ENCODE results near the gene AURKAIP1. TPM values are rescaled to one million over a fixed set of nuclear protein-coding genes. Genes with fewer than 3 reads are reported as not detected.

Gene AURKAIP1
- total RNA-seq, 6 experiments from 2014 or later: 178 to 206 (median 196) TPM

DNA sequence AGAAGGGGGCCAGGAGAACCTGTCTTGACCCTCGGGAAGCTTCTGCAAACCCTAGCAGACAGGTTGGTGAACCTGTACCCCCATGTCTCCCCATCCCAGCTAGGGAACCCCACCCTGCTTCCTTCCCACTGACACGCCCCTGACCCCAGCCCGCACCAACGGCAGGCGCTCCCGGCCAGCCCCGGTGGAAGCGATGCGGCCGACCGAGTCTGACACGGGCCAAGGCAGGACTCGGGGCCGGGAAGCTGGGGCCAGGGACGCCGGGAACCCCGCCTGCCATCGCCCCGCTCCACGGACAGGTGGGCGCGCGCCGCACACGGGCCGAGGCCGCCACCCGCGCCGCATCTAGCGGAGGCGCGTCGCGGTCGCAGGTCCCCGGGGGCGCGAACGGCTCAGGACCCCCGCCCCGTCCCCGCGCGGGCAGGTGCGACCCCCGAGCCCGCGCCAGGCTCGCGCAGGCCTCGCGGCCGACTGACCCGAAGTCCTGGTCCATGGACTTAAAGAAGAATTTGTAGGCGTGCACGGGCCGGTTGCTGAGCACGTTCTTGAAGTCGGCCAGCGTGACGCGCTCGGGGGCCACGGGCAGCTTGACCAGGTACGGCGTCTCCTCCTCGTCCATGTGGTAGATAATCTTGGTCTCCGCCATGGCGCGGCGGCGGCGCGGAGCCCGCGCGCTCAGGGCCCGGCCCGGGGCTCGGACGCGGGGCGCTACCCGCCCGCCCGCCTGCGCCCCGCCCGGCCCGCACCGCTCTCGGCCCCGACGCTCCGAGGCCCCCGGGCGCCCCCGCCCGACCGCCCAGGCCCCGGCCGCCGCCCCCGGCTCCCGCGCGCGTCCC lies 26.4 kb downstream of the AURKAIP1 start:
- Mint-ChIP-seq H3K36me3 (ENCODE audit: low read depth) (peaks cover 10% of the 10 kb centered on the region), H3K27ac (peak overlapping the region; percentile 89), H3K4me1 (ENCODE audit: low read depth) (peaks cover 41% of the 10 kb centered on the region), H3K9me3 (no peaks in the 10 kb centered on the region), H3K4me3 (peak overlapping the region; percentile 91), H3K27me3 (ENCODE audit: insufficient read depth) (peaks cover 14% of the 10 kb centered on the region)
- TF ChIP-seq, protein P1, sequence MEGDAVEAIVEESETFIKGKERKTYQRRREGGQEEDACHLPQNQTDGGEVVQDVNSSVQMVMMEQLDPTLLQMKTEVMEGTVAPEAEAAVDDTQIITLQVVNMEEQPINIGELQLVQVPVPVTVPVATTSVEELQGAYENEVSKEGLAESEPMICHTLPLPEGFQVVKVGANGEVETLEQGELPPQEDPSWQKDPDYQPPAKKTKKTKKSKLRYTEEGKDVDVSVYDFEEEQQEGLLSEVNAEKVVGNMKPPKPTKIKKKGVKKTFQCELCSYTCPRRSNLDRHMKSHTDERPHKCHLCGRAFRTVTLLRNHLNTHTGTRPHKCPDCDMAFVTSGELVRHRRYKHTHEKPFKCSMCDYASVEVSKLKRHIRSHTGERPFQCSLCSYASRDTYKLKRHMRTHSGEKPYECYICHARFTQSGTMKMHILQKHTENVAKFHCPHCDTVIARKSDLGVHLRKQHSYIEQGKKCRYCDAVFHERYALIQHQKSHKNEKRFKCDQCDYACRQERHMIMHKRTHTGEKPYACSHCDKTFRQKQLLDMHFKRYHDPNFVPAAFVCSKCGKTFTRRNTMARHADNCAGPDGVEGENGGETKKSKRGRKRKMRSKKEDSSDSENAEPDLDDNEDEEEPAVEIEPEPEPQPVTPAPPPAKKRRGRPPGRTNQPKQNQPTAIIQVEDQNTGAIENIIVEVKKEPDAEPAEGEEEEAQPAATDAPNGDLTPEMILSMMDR (IDR thresholded peaks at IDR 0.05): no peak
- no peak for DNase-seq

DNA sequence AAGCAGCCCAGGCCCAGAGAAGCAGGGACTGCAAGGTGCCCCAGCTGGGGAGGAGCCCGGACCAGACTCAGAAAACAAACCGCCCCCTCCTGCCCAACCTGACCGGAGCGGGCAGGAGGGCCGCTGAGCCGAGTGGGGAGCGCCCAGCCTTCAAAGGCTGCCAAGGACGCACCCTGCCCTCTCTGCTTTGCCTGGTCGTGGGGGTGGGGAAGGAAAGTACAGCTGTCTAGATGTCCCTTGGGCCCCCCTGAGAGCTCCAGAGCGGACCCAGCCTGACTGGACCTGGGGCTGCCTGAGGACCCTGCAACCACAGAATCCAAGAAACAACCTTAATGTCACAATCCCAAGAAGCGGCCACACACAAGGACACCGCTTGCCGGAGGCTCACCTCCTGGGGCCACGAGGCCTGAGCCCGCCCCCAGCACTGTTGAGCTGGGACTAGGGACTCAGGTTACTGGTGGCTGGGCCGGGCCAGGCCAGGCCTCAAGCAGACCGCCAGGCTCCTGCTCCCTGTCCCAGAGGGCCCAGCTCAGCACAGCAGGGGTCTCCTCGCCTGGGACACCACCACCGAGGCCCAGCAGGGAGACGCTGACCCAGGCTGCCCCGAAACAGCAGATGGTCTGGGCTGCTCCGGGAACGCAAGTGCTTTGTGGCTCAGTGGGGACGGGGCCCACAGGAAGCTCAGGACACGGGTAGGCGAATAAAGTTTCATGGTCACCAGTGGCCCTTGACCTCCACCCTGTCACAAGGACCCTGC lies 27.2 kb downstream of the AURKAIP1 start:
- peaks cover 8% of the 10 kb centered on the region for H3K36me3 Mint-ChIP-seq (ENCODE audit: low read depth)
- peak overlapping the region; percentile 89 for H3K27ac Mint-ChIP-seq
- peaks cover 40% of the 10 kb centered on the region for H3K4me1 Mint-ChIP-seq (ENCODE audit: low read depth)
- TF ChIP-seq, protein P1 (IDR thresholded peaks at IDR 0.05): no peak
- H3K27me3 Mint-ChIP-seq (ENCODE audit: insufficient read depth): peaks cover 15% of the 10 kb centered on the region
- H3K9me3 Mint-ChIP-seq: no peaks in the 10 kb centered on the region
- DNase-seq: no peak
- peak overlapping the region; percentile 91 for H3K4me3 Mint-ChIP-seq

DNA sequence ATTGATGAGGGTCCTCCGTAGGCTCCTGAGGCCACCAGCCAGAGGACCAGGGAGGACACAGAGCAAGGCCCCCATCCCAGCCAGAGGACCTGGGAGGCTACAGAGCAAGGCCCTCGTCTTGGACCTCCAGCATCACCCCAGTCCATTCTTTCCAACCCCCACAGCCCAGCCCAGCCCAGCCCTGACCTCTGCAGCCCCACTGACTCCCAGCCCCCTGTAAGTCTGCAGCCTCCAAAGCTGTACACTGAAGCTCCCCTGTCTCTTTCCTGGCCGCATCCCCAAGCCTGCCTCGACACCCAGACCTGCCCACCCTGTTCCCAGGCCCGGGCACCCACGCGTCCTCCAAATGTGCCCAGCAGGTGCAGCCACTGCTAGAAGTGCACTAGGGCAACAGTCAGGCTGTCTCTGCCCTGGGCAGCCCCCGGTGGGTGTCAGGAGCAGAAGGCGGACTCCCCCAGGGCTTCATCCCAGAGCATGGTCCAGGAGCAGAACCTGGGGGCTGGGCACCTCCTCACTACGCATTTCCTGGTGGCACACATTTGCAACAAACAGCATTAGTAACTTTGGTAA lies 27.9 kb downstream of the AURKAIP1 start:
- Mint-ChIP-seq H3K27ac (peak overlapping the region; percentile 89), H3K4me1 (ENCODE audit: low read depth) (peaks cover 32% of the 10 kb centered on the region), H3K36me3 (ENCODE audit: low read depth) (peaks cover under 1% of the 10 kb centered on the region; the same call in 1 of the 2 replicates), H3K27me3 (ENCODE audit: insufficient read depth) (peaks cover 7% of the 10 kb centered on the region), H3K9me3 (no peaks in the 10 kb centered on the region), H3K4me3 (peak overlapping the region; percentile 91)
- TF ChIP-seq, protein P1 (IDR thresholded peaks at IDR 0.05): no peak
- DNase-seq: no peak

DNA sequence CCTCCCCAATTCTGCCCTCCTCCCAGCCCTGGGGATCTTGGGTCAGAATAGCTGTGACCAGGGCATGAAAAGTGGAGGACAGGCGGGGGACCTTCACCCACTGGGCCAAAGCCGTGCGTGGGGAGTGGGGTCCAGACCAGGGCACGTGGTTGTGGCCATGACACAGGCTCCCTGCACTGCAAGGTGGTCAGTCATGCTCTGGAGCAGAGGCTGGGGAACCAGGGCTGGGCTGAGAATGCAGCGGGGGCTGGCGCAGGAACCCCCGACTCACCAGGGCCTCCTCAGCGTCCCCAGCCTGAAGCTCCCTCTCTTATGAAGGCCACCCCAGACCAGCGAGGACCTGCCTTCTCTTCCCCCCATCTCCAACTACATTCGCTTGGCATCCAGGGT lies 28.5 kb downstream of the AURKAIP1 start:
- DNase-seq: no peak
- H3K4me3 Mint-ChIP-seq: peak overlapping the region; percentile 91
- no peaks in the 10 kb centered on the region for H3K36me3 Mint-ChIP-seq (ENCODE audit: low read depth)
- H3K27me3 Mint-ChIP-seq (ENCODE audit: insufficient read depth): peaks cover 5% of the 10 kb centered on the region
- peaks cover 29% of the 10 kb centered on the region for H3K4me1 Mint-ChIP-seq (ENCODE audit: low read depth)
- TF ChIP-seq, protein P1 (IDR thresholded peaks at IDR 0.05): no peak
- no peaks in the 10 kb centered on the region for H3K9me3 Mint-ChIP-seq
- peak overlapping the region; percentile 89 for H3K27ac Mint-ChIP-seq

DNA sequence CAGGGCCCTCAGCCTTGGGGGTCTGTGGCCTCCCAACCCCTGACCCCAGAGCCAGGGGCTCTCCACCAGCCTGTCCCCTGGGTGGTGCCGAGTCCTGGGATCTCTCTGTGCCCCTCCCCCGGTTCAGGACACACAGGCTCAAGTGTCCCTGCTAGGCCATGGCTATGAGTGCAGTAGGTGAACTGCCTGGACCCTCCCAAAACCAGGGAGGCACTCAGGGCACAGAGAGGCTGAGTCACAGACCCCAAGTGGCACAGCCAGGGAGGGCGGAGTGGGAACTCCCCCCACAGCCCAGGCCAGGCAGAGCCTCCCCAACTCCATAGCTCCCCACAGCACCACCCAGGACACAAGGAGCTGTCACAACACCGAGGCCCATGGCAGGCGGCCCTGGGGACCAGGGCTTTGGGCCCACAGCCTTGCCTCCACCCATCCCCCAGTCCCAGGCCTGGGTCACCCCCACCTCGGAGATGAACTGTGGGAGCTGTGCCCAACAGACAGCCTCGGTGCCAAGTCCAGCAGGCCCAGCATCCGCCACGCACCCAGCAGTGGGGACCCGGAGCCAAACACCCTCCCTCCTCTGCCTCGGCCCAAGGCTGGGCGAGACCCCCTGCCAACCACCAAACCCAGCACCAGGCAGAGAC lies 29.0 kb downstream of the AURKAIP1 start:
- no peak for DNase-seq
- H3K4me3 Mint-ChIP-seq: peak overlapping the region; percentile 91
- peaks cover 4% of the 10 kb centered on the region for H3K36me3 Mint-ChIP-seq (ENCODE audit: low read depth)
- peaks cover 5% of the 10 kb centered on the region for H3K27me3 Mint-ChIP-seq (ENCODE audit: insufficient read depth)
- TF ChIP-seq, protein P1 (IDR thresholded peaks at IDR 0.05): no peak
- no peaks in the 10 kb centered on the region for H3K9me3 Mint-ChIP-seq
- peaks cover 29% of the 10 kb centered on the region for H3K4me1 Mint-ChIP-seq (ENCODE audit: low read depth)
- H3K27ac Mint-ChIP-seq: peak overlapping the region; percentile 89

Measured in HFFc6 (cell line).